Suprapubic skin (tissue), 4 donors: ENCODE measurements around the gene C1orf174.

Experiments
- EP300 ChIP-seq: sonication (generic); formaldehyde crosslinking; IDR thresholded peaks from one replicate; pipeline ENCODE4 v1.6.1; 2017; ENCODE audit warnings: antibody characterized with exemption
- POLR2A ChIP-seq, 2 donors: fragments of 450-650 bp; IDR thresholded peaks; one replicate each; pipeline ENCODE4 v1.6.1; 2017; ENCODE audit warnings: antibody characterized with exemption in 2 of 2, mild to moderate bottlenecking in 2 of 2, moderate library complexity in 2 of 2
- POLR2AphosphoS5 ChIP-seq, 3 donors: sonication (generic); formaldehyde crosslinking; IDR thresholded peaks; one replicate each; pipeline ENCODE4 v1.6.1; 2017; ENCODE audit warnings: antibody characterized with exemption in 3 of 3
- TF ChIP-seq, protein P1 (sequence below), 2 donors: fragments of 200-600 bp in 1 of 2; fragments of 450-650 bp in 1 of 2; sonication (generic) in 1 of 2; IDR thresholded peaks; one replicate each; pipeline ENCODE4 v1.5.1; 2016 to 2019; ENCODE audit warnings: antibody characterized with exemption in 2 of 2, mild to moderate bottlenecking in 1 of 2, moderate library complexity in 1 of 2

GRCh38 chr1:3907621-3908165 lies 7.6 kb upstream of the C1orf174 start:
- TF ChIP-seq POLR2AphosphoS5 (IDR thresholded peaks at IDR 0.05): no peak
- TF ChIP-seq, protein P1, sequence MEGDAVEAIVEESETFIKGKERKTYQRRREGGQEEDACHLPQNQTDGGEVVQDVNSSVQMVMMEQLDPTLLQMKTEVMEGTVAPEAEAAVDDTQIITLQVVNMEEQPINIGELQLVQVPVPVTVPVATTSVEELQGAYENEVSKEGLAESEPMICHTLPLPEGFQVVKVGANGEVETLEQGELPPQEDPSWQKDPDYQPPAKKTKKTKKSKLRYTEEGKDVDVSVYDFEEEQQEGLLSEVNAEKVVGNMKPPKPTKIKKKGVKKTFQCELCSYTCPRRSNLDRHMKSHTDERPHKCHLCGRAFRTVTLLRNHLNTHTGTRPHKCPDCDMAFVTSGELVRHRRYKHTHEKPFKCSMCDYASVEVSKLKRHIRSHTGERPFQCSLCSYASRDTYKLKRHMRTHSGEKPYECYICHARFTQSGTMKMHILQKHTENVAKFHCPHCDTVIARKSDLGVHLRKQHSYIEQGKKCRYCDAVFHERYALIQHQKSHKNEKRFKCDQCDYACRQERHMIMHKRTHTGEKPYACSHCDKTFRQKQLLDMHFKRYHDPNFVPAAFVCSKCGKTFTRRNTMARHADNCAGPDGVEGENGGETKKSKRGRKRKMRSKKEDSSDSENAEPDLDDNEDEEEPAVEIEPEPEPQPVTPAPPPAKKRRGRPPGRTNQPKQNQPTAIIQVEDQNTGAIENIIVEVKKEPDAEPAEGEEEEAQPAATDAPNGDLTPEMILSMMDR (IDR thresholded peaks at IDR 0.05): no peak
- TF ChIP-seq POLR2A (IDR thresholded peaks at IDR 0.05): no peak
- TF ChIP-seq EP300: no peak
